HG02571 (cell line): ENCODE results near the gene SYNE1.
A peak's percentile ranks its signal among the peaks of the same experiment; 100 is the strongest.
"Not testable (repeated sequence)": the region's sequence is repeated elsewhere in the genome, so short reads cannot be mapped to it uniquely, and the experiment has no call there.

Experiments
- ATAC-seq: cut with Tn5 transposase; IDR thresholded peaks from one replicate; pipeline ENCODE4 v1.9.1; 2021; ENCODE audit warnings: mild to moderate bottlenecking, moderate library complexity; ENCODE audit not compliant: unreplicated experiment

SYNE1 gene

GRCh38 chr6:152334555-152334954 is 302.6 kb downstream of the SYNE1 start:
- no peak for ATAC-seq

- ATAC-seq, result no peak
Observed at GRCh38 chr6:152330961-152331360, 306.2 kb downstream of the SYNE1 start.

- no peak for ATAC-seq
Observed at GRCh38 chr6:152329638-152330448, 307.3 kb downstream of the SYNE1 start.

GRCh38 chr6:152328200-152328599 is 309.0 kb downstream of the SYNE1 start:
- ATAC-seq, result not testable (repeated sequence)

GRCh38 chr6:152323376-152323775 is 313.8 kb downstream of the SYNE1 start:
- ATAC-seq, result no peak

GRCh38 chr6:152318278-152318677 is 318.9 kb downstream of the SYNE1 start:
- no peak for ATAC-seq

GRCh38 chr6:152316024-152316423 is 321.1 kb downstream of the SYNE1 start:
- no peak for ATAC-seq

- no peak for ATAC-seq
Observed at GRCh38 chr6:152314483-152314832, 322.7 kb downstream of the SYNE1 start.

- ATAC-seq, result no peak
Observed at GRCh38 chr6:152313542-152314482, 323.4 kb downstream of the SYNE1 start.

GRCh38 chr6:152312434-152312833 is 324.7 kb downstream of the SYNE1 start:
- no peak for ATAC-seq

- no peak for ATAC-seq
Observed at GRCh38 chr6:152310371-152310954, 326.7 kb downstream of the SYNE1 start.

- ATAC-seq, result peak; percentile 54
Observed at GRCh38 chr6:152309648-152310047, 327.5 kb downstream of the SYNE1 start.

- no peak for ATAC-seq
Observed at GRCh38 chr6:152309006-152309405, 328.2 kb downstream of the SYNE1 start.

GRCh38 chr6:152308306-152308705 is 328.9 kb downstream of the SYNE1 start:
- ATAC-seq, result no peak

GRCh38 chr6:152305672-152306071 is 331.5 kb downstream of the SYNE1 start:
- ATAC-seq, result no peak

- ATAC-seq, result peak; percentile 87
Observed at GRCh38 chr6:152301765-152302568, 335.2 kb downstream of the SYNE1 start.

GRCh38 chr6:152301021-152301764 is 336.0 kb downstream of the SYNE1 start:
- peak; percentile 25 for ATAC-seq

- ATAC-seq, result no peak
Observed at GRCh38 chr6:152300517-152300916, 336.6 kb downstream of the SYNE1 start.

GRCh38 chr6:152298848-152299735 is 338.1 kb downstream of the SYNE1 start:
- ATAC-seq, result no peak
